ENCODE results near the gene CCDC3. TPM values are rescaled to one million over a fixed set of nuclear protein-coding genes. Genes with fewer than 3 reads are reported as not detected.

CCDC3 gene
- total RNA-seq, 1 donor from 2014 or later, result 14.1 TPM

DNA sequence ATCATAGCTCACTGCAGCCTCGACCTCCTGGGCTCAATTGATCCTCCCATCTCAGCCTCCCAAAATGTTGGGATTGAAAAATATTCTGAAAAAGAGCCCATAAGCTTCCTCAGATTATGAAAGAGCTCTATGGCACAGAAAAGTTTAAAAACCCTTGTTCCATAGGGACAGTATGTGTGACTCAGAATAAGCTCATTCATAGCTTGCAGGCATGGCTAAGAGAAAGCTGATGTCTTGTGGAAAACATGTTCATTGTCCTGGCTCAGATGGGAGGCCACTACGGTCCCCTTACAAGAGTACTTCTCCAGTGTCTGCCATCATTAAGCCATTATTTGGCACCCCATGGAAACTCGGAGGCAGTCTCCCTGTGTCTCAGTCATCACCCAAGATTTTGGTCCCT is 64.0 kb downstream of the CCDC3 start:
- Mint-ChIP-seq H3K27ac (ENCODE audit: unreplicated experiment) (no peak overlapping the region), H3K4me1 (ENCODE audit: unreplicated experiment) (peaks cover 24% of the 10 kb centered on the region), H3K9me3 (ENCODE audit: unreplicated experiment) (peaks cover 12% of the 10 kb centered on the region), H3K4me3 (ENCODE audit: unreplicated experiment) (no peak overlapping the region), H3K27me3 (ENCODE audit: unreplicated experiment) (no peaks in the 10 kb centered on the region), H3K36me3 (ENCODE audit: unreplicated experiment) (no peaks in the 10 kb centered on the region)
- TF ChIP-seq, protein P1, sequence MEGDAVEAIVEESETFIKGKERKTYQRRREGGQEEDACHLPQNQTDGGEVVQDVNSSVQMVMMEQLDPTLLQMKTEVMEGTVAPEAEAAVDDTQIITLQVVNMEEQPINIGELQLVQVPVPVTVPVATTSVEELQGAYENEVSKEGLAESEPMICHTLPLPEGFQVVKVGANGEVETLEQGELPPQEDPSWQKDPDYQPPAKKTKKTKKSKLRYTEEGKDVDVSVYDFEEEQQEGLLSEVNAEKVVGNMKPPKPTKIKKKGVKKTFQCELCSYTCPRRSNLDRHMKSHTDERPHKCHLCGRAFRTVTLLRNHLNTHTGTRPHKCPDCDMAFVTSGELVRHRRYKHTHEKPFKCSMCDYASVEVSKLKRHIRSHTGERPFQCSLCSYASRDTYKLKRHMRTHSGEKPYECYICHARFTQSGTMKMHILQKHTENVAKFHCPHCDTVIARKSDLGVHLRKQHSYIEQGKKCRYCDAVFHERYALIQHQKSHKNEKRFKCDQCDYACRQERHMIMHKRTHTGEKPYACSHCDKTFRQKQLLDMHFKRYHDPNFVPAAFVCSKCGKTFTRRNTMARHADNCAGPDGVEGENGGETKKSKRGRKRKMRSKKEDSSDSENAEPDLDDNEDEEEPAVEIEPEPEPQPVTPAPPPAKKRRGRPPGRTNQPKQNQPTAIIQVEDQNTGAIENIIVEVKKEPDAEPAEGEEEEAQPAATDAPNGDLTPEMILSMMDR (IDR thresholded peaks at IDR 0.05), result no peak
- peak; percentile 13 for DNase-seq (ENCODE audit: extremely low spot score, unreplicated experiment)

DNA sequence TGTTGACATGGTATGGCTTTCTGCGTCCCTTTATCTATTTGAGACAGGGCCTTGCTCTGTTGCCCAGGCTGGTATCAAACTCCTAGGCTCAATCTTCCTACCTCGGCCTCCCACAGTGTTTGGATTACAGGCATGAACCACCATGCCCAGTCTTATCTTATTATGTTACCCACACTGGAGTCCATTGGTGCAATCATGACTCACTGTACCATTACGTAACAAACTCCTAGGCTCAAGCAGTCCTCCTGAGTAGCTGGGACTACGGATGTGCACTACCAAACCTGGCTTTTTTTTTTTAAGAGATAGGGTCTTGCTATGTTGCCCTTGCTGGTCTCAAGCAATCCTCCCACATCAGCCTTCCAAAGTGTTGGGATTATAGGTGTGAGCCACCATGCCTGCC is 66.7 kb downstream of the CCDC3 start:
- no peak overlapping the region for H3K4me3 Mint-ChIP-seq (ENCODE audit: unreplicated experiment)
- no peak overlapping the region for H3K27ac Mint-ChIP-seq (ENCODE audit: unreplicated experiment)
- H3K27me3 Mint-ChIP-seq (ENCODE audit: unreplicated experiment), result no peaks in the 10 kb centered on the region
- H3K4me1 Mint-ChIP-seq (ENCODE audit: unreplicated experiment), result peaks cover 6% of the 10 kb centered on the region
- TF ChIP-seq, protein P1 (IDR thresholded peaks at IDR 0.05), result no peak
- peaks cover 12% of the 10 kb centered on the region for H3K9me3 Mint-ChIP-seq (ENCODE audit: unreplicated experiment)
- peak; percentile 15 for DNase-seq (ENCODE audit: extremely low spot score, unreplicated experiment)
- no peaks in the 10 kb centered on the region for H3K36me3 Mint-ChIP-seq (ENCODE audit: unreplicated experiment)

- no peak overlapping the region for H3K27ac Mint-ChIP-seq (ENCODE audit: unreplicated experiment)
- no peaks in the 10 kb centered on the region for H3K4me1 Mint-ChIP-seq (ENCODE audit: unreplicated experiment)
- TF ChIP-seq, protein P1 (IDR thresholded peaks at IDR 0.05), result no peak
- no peaks in the 10 kb centered on the region for H3K27me3 Mint-ChIP-seq (ENCODE audit: unreplicated experiment)
- H3K4me3 Mint-ChIP-seq (ENCODE audit: unreplicated experiment), result no peak overlapping the region
- peaks cover 17% of the 10 kb centered on the region for H3K9me3 Mint-ChIP-seq (ENCODE audit: unreplicated experiment)
- peak; percentile 17 for DNase-seq (ENCODE audit: extremely low spot score, unreplicated experiment)
- H3K36me3 Mint-ChIP-seq (ENCODE audit: unreplicated experiment), result no peaks in the 10 kb centered on the region
Measured at GRCh38 chr10:12929381-12929780, 72.1 kb downstream of the CCDC3 start.

DNA sequence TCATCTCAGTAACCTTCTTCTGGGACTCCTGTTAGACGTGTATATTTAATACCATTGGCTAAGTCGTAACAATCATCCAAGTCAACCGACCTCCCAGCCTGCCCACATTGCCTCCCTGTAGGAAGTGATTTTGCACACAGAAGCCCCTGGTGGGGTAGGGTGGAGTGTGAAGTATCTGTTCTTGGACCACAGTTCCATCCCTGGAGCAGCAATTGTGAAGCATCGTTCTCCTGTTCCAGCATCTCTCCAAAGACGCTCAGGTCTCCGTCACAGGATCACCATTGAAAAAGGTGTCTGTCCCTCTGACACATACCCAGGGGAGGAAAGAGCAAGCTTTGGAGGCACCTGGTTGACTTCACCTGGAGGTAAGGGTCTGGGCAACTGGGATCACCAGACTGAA is 72.9 kb downstream of the CCDC3 start:
- H3K4me3 Mint-ChIP-seq (ENCODE audit: unreplicated experiment), result no peak overlapping the region
- DNase-seq (ENCODE audit: extremely low spot score, unreplicated experiment), result peak; percentile 34
- H3K27me3 Mint-ChIP-seq (ENCODE audit: unreplicated experiment), result no peaks in the 10 kb centered on the region
- TF ChIP-seq, protein P1 (IDR thresholded peaks at IDR 0.05), result no peak
- no peaks in the 10 kb centered on the region for H3K36me3 Mint-ChIP-seq (ENCODE audit: unreplicated experiment)
- H3K4me1 Mint-ChIP-seq (ENCODE audit: unreplicated experiment), result no peaks in the 10 kb centered on the region
- H3K9me3 Mint-ChIP-seq (ENCODE audit: unreplicated experiment), result peaks cover 11% of the 10 kb centered on the region
- no peak overlapping the region for H3K27ac Mint-ChIP-seq (ENCODE audit: unreplicated experiment)

DNA sequence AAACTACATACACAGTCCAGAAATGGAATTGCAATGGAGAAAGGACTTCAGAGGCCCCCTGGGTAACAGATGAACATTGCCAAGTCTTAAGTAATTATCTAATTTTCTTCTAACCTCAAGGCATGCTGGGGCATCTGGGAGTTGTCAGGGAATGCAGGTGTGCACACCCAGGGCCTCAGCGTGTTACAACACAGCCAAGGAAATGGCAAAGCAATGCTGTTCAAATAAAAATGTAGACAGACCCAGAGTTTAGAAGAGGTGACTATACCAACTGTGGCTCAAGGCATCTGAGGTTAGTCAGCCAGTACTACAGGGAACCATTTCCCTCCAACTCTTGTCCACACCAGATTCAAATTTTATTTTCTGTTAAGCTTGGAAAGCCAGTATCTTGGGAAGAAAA is 73.6 kb downstream of the CCDC3 start:
- Mint-ChIP-seq H3K27me3 (ENCODE audit: unreplicated experiment) (no peaks in the 10 kb centered on the region), H3K36me3 (ENCODE audit: unreplicated experiment) (no peaks in the 10 kb centered on the region), H3K4me3 (ENCODE audit: unreplicated experiment) (no peak overlapping the region), H3K9me3 (ENCODE audit: unreplicated experiment) (peaks cover 6% of the 10 kb centered on the region), H3K4me1 (ENCODE audit: unreplicated experiment) (no peaks in the 10 kb centered on the region), H3K27ac (ENCODE audit: unreplicated experiment) (no peak overlapping the region)
- peak; percentile 15 for DNase-seq (ENCODE audit: extremely low spot score, unreplicated experiment)
- TF ChIP-seq, protein P1 (IDR thresholded peaks at IDR 0.05), result no peak

All from osteocyte (in vitro differentiated cells).